RPMI8226 (cell line): ENCODE results near the gene C1orf115.
"Not testable (repeated sequence)": the region's sequence is repeated elsewhere in the genome, so short reads cannot be mapped to it uniquely, and the experiment has no call there.

Source experiments
- DNase-seq: peaks from one replicate; pipeline ENCODE4 v3.0.0-alpha.2; 2015

C1orf115 gene

DNA sequence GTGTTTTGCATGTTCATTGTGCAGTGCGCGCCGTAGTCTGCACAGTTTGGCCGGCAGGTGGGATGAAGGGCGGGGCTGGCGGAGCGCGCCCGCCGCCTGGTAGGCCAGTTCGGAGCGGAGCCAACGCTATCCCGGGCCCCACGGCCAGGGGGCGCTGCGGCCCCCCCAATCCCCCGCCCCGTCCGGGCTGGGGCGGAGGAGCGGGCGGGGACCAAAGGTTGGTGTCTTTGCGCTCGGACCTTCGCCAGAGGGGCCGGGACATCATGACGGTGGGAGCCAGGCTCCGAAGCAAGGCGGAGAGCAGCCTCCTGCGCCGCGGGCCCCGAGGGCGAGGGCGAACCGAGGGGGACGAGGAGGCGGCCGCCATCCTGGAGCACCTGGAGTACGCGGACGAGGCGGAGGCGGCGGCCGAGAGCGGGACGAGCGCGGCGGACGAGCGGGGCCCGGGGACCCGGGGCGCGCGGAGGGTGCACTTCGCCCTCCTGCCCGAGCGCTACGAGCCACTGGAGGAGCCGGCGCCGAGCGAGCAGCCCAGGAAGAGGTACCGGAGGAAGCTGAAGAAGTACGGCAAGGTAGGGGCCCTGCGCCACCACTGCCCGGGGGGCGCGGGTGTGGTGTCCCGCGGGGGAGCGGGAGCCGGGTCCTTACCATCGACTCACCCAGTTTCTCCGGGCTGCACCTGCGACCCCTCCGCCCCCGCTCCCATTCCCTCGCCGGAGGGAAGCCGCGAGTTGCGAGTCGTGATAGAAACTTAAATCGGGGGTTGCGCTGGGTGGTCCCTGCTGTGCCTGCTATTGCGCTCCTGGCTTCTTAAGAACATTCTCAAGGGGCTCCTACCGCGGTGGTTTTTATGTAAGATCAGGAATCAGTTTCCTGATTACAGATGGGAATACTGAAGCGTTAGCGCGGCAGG, at the start of gene C1orf115:
C1orf115 (plus strand) TSS at position 224 of the 913 bp plus-strand sequence; CDS start at position 264, 40 bp downstream.
- DNase-seq = peak; percentile 51

DNA sequence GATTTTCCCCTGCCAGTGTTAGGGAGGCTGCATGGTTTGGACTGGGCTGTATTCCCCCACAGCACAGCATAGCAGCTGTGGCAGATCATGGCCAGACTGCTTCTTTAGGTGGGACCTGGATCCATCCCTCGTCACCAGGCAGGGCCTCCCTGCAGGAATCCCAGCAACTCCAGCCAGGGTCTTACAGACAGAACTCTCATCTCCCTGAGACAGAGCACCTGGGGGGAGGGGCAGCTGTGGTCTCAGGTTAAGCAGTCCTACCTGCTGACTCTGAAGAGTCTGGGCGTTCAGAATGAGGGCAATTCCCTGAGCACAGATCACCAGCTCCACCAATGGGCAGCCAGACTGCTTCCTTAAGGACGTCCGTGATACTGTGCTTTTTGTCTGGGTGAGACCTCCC, 47.9 kb upstream of the C1orf115 start:
- DNase-seq = no peak

DNA sequence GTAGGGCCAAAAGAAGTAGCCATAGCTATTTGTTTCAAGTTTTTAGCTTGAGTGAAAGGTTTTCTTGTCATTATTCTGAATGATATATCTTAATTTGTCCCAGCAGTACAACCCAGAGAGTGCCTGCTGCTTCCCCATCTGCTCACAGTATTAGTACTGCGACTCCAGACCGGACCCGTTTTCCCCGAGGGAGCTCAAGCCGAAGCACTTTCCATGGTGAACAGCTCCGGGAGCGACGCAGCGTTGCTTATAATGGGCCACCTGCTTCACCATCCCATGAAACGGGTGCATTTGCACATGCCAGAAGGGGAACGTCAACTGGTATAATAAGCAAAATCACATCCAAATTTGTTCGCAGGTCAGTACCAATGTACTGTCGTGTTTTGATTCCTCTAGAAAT, 37.2 kb upstream of the C1orf115 start:
- DNase-seq = no peak

DNA sequence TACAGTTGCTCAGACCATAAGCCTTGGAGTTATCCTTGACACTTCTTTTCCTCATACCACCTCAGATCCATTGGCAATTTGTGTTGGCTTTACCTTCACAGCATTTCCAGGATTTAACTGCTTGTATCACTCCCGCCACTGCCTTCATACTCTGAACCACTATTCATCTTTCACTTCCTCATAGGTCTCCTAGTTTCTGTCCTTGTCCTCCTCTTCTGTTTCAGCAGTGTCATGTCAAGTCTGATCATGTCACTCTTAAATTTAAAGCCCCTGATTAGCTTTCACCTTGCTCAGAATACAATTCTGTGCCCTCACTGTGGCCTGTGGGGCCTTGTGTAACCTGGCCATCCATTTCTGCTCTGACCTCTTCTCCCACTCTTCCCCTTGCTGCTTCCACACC, 34.7 kb upstream of the C1orf115 start:
- no peak for DNase-seq

GRCh38 chr1:220655961-220656740, 34.0 kb upstream of the C1orf115 start:
- no peak for DNase-seq

DNA sequence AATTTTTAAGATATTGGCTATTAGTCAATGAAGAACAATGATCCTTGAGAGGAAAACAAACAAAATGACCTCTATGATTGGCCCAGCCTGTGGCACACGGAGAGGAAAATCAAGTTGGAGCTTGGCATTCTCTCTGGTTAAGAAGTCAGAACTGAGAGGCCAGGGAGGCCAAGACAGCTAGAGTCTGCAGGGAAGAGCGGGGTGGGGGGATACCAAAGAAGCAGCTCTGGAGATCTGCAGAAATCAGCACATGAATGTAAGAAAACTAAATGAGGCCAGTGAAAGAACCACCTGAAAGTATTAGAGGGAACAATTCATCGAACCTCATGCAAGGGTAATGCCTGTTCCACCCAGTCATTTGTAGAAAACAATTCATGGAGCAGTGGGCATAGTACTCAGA, 23.8 kb upstream of the C1orf115 start:
- DNase-seq = no peak

- DNase-seq = no peak
Observed at GRCh38 chr1:220669005-220669404, 21.2 kb upstream of the C1orf115 start.

DNA sequence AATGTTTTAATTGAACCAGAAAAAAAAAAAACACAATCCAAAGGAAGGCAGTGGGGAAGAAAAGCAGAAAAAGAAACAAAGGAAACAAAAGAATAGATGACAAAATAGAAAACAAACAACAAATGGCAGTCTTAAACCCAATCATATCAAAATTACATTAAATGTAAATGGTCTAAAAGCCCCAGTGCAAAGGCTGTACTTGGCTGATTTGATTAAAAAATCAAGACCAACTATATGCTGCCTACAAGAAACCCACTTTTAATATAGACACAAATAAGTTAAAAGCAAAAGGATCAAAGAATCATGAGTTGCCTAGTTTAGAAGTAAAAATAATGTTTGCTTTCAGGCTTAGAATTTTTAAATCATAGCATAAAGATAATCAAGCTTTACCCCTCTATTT, 19.8 kb upstream of the C1orf115 start:
- DNase-seq = no peak

- DNase-seq = no peak
Observed at GRCh38 chr1:220673921-220674320, 16.2 kb upstream of the C1orf115 start.

- no peak for DNase-seq
Observed at GRCh38 chr1:220677251-220677650, 12.9 kb upstream of the C1orf115 start.

DNA sequence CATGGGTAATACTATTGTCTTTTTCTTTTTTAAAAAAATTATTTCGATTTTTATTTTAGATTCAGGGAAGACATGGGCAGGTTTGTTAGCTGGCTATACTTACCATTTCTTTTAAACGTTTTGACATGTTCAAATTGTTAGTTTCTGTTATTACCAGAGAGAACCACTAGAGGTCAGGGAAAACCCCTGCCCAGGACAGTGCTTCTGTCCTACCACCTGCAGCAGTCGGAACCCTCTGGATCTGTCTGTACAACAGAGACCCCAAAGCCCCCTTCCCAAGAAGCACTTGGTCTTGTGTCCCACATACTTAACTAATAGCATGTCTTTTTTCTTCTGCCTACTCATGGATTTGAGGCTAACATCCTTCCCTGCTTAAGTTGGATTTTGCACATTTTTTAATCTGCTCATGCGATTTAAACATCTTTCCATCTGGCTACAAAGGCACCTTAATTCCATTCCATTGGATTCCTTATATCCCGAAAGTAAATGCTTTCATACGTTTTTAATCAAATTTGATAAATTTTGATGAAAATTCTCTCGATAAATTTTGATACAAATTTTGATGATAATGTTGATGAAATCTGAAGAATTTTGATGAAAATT, 10.0 kb upstream of the C1orf115 start:
- DNase-seq = peak; percentile 48

DNA sequence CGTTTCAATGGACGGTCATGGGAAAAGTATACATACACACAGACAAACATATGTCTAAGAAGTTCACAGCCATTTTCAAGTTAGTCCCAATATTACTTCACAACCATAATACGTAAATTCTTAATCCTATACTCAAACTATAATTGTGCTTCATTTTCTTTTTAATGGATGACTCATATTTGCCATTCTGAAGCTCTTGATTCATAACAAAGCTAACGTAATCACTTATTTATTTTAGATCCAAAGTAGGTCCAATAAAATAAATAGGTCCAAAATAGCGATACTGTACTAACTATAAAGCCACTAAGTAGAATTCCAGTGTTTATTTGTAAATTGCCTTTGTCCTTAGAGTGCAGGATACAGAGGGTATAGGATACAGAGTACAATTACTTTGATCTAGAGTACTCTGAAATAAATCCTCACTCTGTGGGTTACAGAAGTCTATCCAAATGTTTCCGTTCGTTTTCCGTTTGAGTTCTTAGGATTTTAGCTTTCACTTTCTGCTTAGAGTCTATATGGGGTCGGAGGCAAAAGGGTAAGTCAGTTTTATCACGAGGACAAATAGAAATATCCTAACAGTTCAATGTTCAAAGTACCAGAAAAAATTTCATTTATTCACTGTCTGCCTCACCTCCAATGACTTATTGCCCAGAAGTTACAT, 8.8 kb upstream of the C1orf115 start:
- no peak for DNase-seq

GRCh38 chr1:220682901-220683576, 7.1 kb upstream of the C1orf115 start:
- no peak for DNase-seq

DNA sequence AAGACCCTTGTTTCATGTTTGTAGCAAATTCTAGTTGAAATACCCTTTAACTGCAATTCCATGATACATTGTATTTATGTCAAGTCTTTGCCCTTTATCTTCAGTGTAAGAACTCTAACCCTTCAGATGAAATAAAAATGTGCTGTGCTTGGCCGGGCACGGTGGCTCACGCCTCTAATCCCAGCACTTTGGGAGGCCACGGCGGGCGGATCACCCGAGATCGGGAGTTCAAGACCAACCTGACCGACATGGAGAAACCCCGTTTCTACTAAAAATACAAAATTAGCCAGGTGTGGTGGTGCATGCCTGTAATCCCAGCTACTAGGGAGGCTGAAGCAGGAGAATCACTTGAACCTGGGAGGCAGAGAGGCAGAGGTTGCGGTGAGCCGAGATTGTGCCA, 6.4 kb upstream of the C1orf115 start:
- DNase-seq = not testable (repeated sequence)

DNA sequence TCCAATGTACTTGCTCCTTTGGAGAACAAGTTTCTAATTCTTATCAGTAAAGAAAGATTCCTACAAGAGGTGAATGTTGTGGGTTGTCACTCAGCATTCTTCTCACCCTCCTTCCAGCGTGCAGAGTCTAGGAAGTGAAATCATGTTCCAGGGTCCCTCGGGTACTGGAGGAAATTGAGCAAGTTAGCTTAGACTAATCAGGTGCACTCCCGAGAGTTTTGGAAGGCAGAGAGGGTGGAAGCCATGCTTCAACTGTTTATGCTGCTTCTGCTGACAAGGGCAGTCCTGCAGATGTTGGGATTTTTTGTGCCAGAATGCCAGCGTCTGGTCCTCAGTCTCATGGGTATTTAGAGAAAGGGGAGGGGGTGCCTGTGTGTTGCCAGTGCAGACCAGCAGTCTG, 5.3 kb upstream of the C1orf115 start:
- no peak for DNase-seq

GRCh38 chr1:220685879-220686278, 4.3 kb upstream of the C1orf115 start:
- no peak for DNase-seq

DNA sequence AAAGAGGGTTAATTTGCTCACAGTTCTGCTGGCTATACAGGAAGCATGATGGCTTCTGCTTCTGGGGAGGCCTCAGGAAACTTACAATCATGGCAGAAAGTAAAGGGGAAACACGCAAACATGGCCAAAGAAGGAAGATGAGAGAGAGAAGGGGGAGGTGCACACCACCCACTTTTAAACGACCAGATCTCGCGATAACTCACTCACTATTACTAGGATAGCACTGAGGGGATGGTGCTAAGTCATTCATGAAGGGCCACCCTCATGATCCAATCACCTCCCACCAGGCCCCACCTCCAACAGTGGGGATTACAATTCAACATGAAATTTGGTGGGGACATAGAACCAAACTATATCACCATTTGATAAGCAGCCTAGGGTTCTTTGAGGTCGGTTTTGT, 2.4 kb upstream of the C1orf115 start:
- DNase-seq = no peak

DNA sequence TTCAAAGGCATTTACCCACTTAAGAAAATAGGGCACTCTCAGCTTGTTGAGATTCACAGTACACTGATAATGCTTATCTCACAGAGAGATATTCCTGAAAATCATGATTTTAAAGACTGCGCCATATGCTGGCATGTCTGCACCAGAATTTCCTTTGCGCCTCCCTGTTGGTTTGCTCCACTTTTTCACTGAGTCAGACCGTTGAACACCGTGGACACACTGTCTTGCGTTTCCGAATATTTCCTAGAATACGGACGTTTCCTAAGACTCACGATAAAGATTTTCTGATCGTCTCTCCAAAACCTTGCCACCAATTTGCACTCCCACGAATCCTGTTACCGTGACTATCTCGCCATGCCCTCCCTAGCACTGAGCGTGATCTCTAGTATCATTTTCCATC, 497 bp upstream of the C1orf115 start:
- no peak for DNase-seq

DNA sequence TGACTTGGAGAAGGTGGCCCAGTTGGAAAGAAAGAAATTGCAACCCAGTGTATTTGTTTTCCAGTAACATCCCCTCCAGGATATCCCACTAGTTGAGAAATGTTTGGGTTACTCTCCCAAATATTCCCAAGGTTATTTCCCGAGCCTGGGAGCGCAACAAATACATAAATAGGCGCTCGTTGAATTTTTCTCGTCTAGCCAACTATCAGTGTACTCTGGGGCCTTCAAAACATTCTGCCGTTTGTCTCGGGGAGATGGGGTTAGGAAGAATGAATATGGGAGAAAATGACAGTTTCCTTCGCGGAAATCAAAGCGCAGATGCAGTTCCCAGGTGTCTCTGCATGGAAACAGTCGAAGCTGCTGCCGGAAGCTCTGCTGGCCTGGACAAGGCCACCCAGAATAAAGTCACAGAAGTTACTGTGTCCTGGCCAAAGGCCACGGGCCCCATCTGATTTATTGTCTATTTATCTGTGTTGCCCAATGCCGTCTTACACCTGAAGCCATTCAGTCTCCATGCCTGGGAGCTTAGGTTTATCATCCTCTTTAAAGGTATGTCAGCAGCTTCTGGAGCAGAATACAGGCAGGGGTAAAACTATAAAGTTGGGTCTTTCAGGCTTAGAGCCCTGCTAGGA, 1.0 kb downstream of the C1orf115 start:
- DNase-seq = no peak

- DNase-seq = no peak
Observed at GRCh38 chr1:220692436-220693228, 2.5 kb downstream of the C1orf115 start.

DNA sequence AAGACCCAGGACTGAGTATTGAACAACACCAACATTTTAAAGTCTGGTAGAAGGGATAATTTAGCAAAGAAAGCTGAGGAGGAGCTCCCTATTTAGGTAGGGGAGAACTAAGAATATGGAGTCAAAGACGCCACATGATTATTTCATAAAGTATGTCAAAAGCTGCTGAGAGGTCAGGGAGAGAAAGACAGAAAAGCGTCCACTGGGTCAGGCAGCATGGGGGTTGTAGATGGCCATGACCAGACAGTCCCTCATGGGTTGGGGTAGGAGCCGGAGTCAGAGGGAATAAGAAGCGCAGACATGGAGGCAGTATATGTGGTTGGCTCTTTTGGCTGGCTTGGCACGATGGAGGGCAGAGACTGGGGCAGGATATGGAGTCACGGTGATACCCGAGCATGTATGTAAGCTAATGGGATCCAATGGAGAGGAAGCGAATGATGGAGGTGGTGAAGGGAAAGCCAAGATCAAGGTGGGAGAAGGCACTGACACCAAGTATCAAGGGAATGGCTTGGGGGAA, 4.8 kb downstream of the C1orf115 start:
- DNase-seq = no peak
